ENCODE measurements around the gene LIMS1. TPM values are rescaled to one million over a fixed set of nuclear protein-coding genes. Genes with fewer than 3 reads are reported as not detected.

The LIMS1 gene
- total and polyA plus RNA-seq, 2 of the 13 experiments (the other 11 are each of a cell fraction or from before 2014, with no cell fraction given) = 38.3 to 49.6 TPM

GRCh38 chr2:108533832-108534583 lies at the start of gene LIMS1 (continued):
- peak; percentile 54; the same call in 1 of the 2 replicates for TF ChIP-seq PCBP1 (IDR thresholded peaks at IDR 0.05; ENCODE audit: borderline replicate concordance, low read depth, low read length)
- peak; percentile 90 for TF ChIP-seq IKZF5 (CRISPR knock-in tag; IDR thresholded peaks at IDR 0.05)
- TF ChIP-seq SOX5 (CRISPR knock-in tag; IDR thresholded peaks at IDR 0.05; ENCODE audit: borderline replicate concordance) = peak; percentile 40; the same call in 1 of the 2 replicates
- peak; percentile 67; the same call in 1 of the 2 replicates for TF ChIP-seq ZIK1 (CRISPR knock-in tag; IDR thresholded peaks at IDR 0.05; ENCODE audit: borderline replicate concordance, low read depth)
- peak; percentile 86; the same call in 1 of the 2 replicates for TF ChIP-seq MZF1 (CRISPR knock-in tag; IDR thresholded peaks at IDR 0.05; ENCODE audit: borderline replicate concordance)
- no peak for TF ChIP-seq ZNF251 (CRISPR knock-in tag; IDR thresholded peaks at IDR 0.05)
- TF ChIP-seq XBP1 (CRISPR knock-in tag; IDR thresholded peaks at IDR 0.05) = no peak; the same call in 1 of the 2 replicates
- peak; percentile 98 for TF ChIP-seq ZNF816 (CRISPR knock-in tag; IDR thresholded peaks at IDR 0.05; ENCODE audit: borderline replicate concordance)
- no peak for TF ChIP-seq ZNF260 (CRISPR knock-in tag; IDR thresholded peaks at IDR 0.05; ENCODE audit: borderline replicate concordance, low read depth)
- TF ChIP-seq GATA4 (IDR thresholded peaks at IDR 0.05; ENCODE audit: borderline replicate concordance, low read depth) = peak; percentile 83; the same call in 1 of the 2 replicates
- peak; percentile 97 for TF ChIP-seq HDAC1 (CRISPR knock-in tag; IDR thresholded peaks at IDR 0.05)
- TF ChIP-seq ATF7 (IDR thresholded peaks at IDR 0.05) = no peak
- no peak; the same call in 1 of the 2 replicates for TF ChIP-seq ATF7 (CRISPR knock-in tag; IDR thresholded peaks at IDR 0.05)
- TF ChIP-seq CTCF (CRISPR knock-in tag; IDR thresholded peaks at IDR 0.05) = no peak; the same call in 1 of the 2 replicates
- no peak; the same call in 1 of the 2 replicates for TF ChIP-seq ZKSCAN5 (CRISPR knock-in tag; IDR thresholded peaks at IDR 0.05)
- TF ChIP-seq KDM2A (CRISPR knock-in tag; IDR thresholded peaks at IDR 0.05; ENCODE audit: borderline replicate concordance, low read depth) = peak; percentile 89; the same call in 1 of the 2 replicates
- TF ChIP-seq KLF12 (CRISPR knock-in tag; IDR thresholded peaks at IDR 0.05; ENCODE audit: borderline replicate concordance) = peak; percentile 37; the same call in 1 of the 2 replicates
- no peak for TF ChIP-seq ZNF530 (CRISPR knock-in tag; IDR thresholded peaks at IDR 0.05; ENCODE audit: low read depth)
- TF ChIP-seq DBP (CRISPR knock-in tag; IDR thresholded peaks at IDR 0.05; ENCODE audit: not compliant biosample characterization) = peak; percentile 78
- TF ChIP-seq ZNF33A (CRISPR knock-in tag; IDR thresholded peaks at IDR 0.05; ENCODE audit: borderline replicate concordance) = 0 out of 2 replicates have a peak, but pooled peaks have one; percentile 93
- TF ChIP-seq SIN3B (IDR thresholded peaks at IDR 0.05; ENCODE audit: low read length) = no peak
- no peak for TF ChIP-seq CENPBD1 (CRISPR knock-in tag; IDR thresholded peaks at IDR 0.05; ENCODE audit: borderline replicate concordance, low read depth)
- peak; percentile 87; the same call in 1 of the 2 replicates for TF ChIP-seq NR0B2 (CRISPR knock-in tag; IDR thresholded peaks at IDR 0.05)
- peak; percentile 91 for TF ChIP-seq TBX2 (CRISPR knock-in tag; IDR thresholded peaks at IDR 0.05; ENCODE audit: borderline replicate concordance)
- peak; percentile 77; the same call in 1 of the 2 replicates for TF ChIP-seq SMAD9 (CRISPR knock-in tag; IDR thresholded peaks at IDR 0.05)
